K562 (cell line): ENCODE results near the gene PGPEP1. TPM values are rescaled to one million over a fixed set of nuclear protein-coding genes. Genes with fewer than 3 reads are reported as not detected.

ENCODE experiments used
- CCNT2 ChIP-seq: IDR thresholded peaks from 2 replicates; pipeline ENCODE4 v1.6.1; 2011; ENCODE audit warnings: borderline replicate concordance, low read depth, mild to moderate bottlenecking, moderate library complexity, mixed read lengths, low read length; ENCODE audit not compliant: insufficient read length; ENCODE audit errors: extremely low read depth
- CREB3 ChIP-seq: fragments of 450-650 bp; conservative IDR thresholded peaks from 2 replicates; pipeline ENCODE4 v1.6.1; 2016; ENCODE audit warnings: missing genetic modification characterization, low read depth, mild to moderate bottlenecking, missing compliant biosample characterization, moderate library complexity
- ELK3 ChIP-seq: fragments of 450-650 bp; formaldehyde crosslinking; IDR thresholded peaks from 2 replicates; pipeline ENCODE4 v1.4.0; 2020; ENCODE audit warnings: mild to moderate bottlenecking
- ETS2 ChIP-seq: IDR thresholded peaks from 2 replicates; pipeline ENCODE4 v1.6.1; 2016; ENCODE audit warnings: borderline replicate concordance, missing genetic modification characterization, mild to moderate bottlenecking, moderate library complexity, missing compliant biosample characterization; ENCODE audit not compliant: poor library complexity, severe bottlenecking
- GTF2F1 ChIP-seq: IDR thresholded peaks from 2 replicates; pipeline ENCODE4 v1.6.1; 2011; ENCODE audit warnings: low read depth, low read length, improper control_type of control experiment
- HIVEP1 ChIP-seq: fragments of 250-450 bp; sonication (Bioruptor Pico); IDR thresholded peaks from 2 replicates; pipeline ENCODE4 v1.4.0; 2020; ENCODE audit warnings: mild to moderate bottlenecking
- KLF6 ChIP-seq: fragments of 250-450 bp; sonication (Bioruptor Pico); IDR thresholded peaks from 2 replicates; pipeline ENCODE4 v1.4.0; 2020; ENCODE audit warnings: mild to moderate bottlenecking, moderate library complexity, borderline replicate concordance
- L3MBTL2 ChIP-seq: fragments of 450-650 bp; IDR thresholded peaks from 2 replicates; pipeline ENCODE4 v1.6.1; 2016; ENCODE audit warnings: mild to moderate bottlenecking, moderate library complexity
- NCOA6 ChIP-seq: fragments of 450-650 bp; IDR thresholded peaks from 2 replicates; pipeline ENCODE4 v1.6.1; 2017; ENCODE audit warnings: mild to moderate bottlenecking
- NFIX ChIP-seq: fragments of 250-450 bp; sonication (Bioruptor Pico); IDR thresholded peaks from 2 replicates; pipeline ENCODE4 v1.4.0; 2020; ENCODE audit warnings: low read depth, mild to moderate bottlenecking, moderate library complexity
- POLR2H ChIP-seq: IDR thresholded peaks from 2 replicates; pipeline ENCODE4 v1.6.1; 2016; ENCODE audit warnings: missing genetic modification characterization, low read depth, mild to moderate bottlenecking, control low read depth, missing compliant biosample characterization, moderate library complexity
- RNF2 ChIP-seq: sonication (generic); IDR thresholded peaks from 2 replicates; pipeline ENCODE4 v1.6.1; 2016
- SLC30A9 ChIP-seq: fragments of 250-450 bp; sonication (Bioruptor Pico); IDR thresholded peaks from 2 replicates; pipeline ENCODE4 v1.8.0; 2022; ENCODE audit warnings: mild to moderate bottlenecking, moderate library complexity
- SRSF9 ChIP-seq: fragments of 200-400 bp; formaldehyde crosslinking; IDR thresholded peaks from 2 replicates; pipeline ENCODE4 v1.6.1; 2017; ENCODE audit warnings: low read depth, low read length, borderline replicate concordance
- TAF1 ChIP-seq: IDR thresholded peaks from 2 replicates; pipeline ENCODE4 v1.6.1; 2011; ENCODE audit warnings: mild to moderate bottlenecking, low read length, moderate library complexity; ENCODE audit not compliant: insufficient read depth, control insufficient read depth, severe bottlenecking; ENCODE audit errors: extremely low read depth
- THAP12 ChIP-seq: fragments of 250-450 bp; sonication (Bioruptor Pico); IDR thresholded peaks from 2 replicates; pipeline ENCODE4 v1.9.0; 2021; ENCODE audit warnings: mild to moderate bottlenecking, inconsistent platforms
- YY1 ChIP-seq, 3 experiments: IDR thresholded peaks; 2 replicates each; pipeline ENCODE4 v1.6.1; 2011; ENCODE audit warnings: low read length in 2 of 3, mild to moderate bottlenecking in 2 of 3, moderate library complexity in 2 of 3, borderline replicate concordance in 1 of 3, control low read depth in 1 of 3, low read depth in 1 of 3; ENCODE audit not compliant: insufficient read depth in 3 of 3, insufficient replicate concordance in 2 of 3, control insufficient read depth in 1 of 3, insufficient read length in 1 of 3; ENCODE audit errors: extremely low read depth in 1 of 3
- ZNF134 ChIP-seq: fragments of 250-450 bp; sonication (Bioruptor Pico); conservative IDR thresholded peaks from 2 replicates; pipeline ENCODE4 v1.4.0; 2020
- ZNF449 ChIP-seq: fragments of 250-450 bp; sonication (Bioruptor Pico); IDR thresholded peaks from 2 replicates; pipeline ENCODE4 v1.8.0; 2022; ENCODE audit warnings: moderate library complexity, mild to moderate bottlenecking, inconsistent platforms
- ZNF583 ChIP-seq: fragments of 250-450 bp; sonication (Bioruptor Pico); IDR thresholded peaks from 2 replicates; pipeline ENCODE4 v1.4.0; 2020
- ZNF696 ChIP-seq: fragments of 250-450 bp; sonication (Bioruptor Pico); conservative IDR thresholded peaks from 2 replicates; pipeline ENCODE4 v1.4.0; 2020; ENCODE audit warnings: mild to moderate bottlenecking, moderate library complexity
- ZNF830 ChIP-seq: fragments of 250-450 bp; sonication (Bioruptor Pico); IDR thresholded peaks from 2 replicates; pipeline ENCODE4 v1.5.0; 2021; ENCODE audit warnings: mild to moderate bottlenecking
- polyA plus RNA-seq, 8 experiments: library from polyadenylated mRNA; depleted of rRNA in 4 of 8; stranded (reverse) in 5 of 8; unstranded in 3 of 8; fragments of >200 nt; fragmentation: Nextera tagmentation in 2 of 8; fragmentation: Illumina TruSeq in 1 of 8; extraction: Ambion mirVana in 2 of 8; extraction: Trizol in 1 of 8; gene quantifications; 2 replicates each; pipeline versions ENCODE4 v1.2.1 to v1.2.3, GENCODE V29; 2011 to 2014; ENCODE audit warnings: inconsistent platforms in 1 of 8, missing spikeins in 1 of 8
- total RNA-seq, 7 experiments: library from RNA; depleted of rRNA in 6 of 7; stranded (reverse); fragments of >200 nt in 6 of 7; fragmentation: Illumina TruSeq in 2 of 7; extraction: Trizol in 2 of 7; gene quantifications; 2 replicates each; pipeline versions ENCODE4 v1.2.1 to v1.2.3, GENCODE V29; 2011 to 2021; ENCODE audit warnings: low replicate concordance in 1 of 7

The PGPEP1 gene
- total and polyA plus RNA-seq, 9 of the 15 experiments (the other 6 are each of a cell fraction or from before 2014, with no cell fraction given): 10.0 to 69.6 (median 33.5) TPM

GRCh38 chr19:18414504-18415177, 74.2 kb downstream of the PGPEP1 start (continued):
- TF ChIP-seq ETS2 (tag): no peak
- no peak for TF ChIP-seq NCOA6
- no peak for TF ChIP-seq GTF2F1
- TF ChIP-seq TAF1: peak; percentile 43
- no peak for TF ChIP-seq POLR2H (tag)
- peak; percentile 64; the same call in 1 of the 2 replicates for TF ChIP-seq THAP12
- TF ChIP-seq ZNF134: no peak
- TF ChIP-seq RNF2: 0 out of 2 replicates have a peak, but pooled peaks have one; percentile 65
- TF ChIP-seq NFIX (CRISPR knock-in tag): no peak
- no peak; the same call in 1 of the 2 replicates for TF ChIP-seq CREB3
- TF ChIP-seq ZNF696: no peak
- TF ChIP-seq ZNF449 (CRISPR knock-in tag): no peak
- TF ChIP-seq L3MBTL2: peak; percentile 40
- TF ChIP-seq ZNF830 (CRISPR knock-in tag): no peak
- TF ChIP-seq ZNF583 (CRISPR knock-in tag): peak; percentile 50; the same call in 1 of the 2 replicates
- peak in 1 of 3 experiments; percentile 55 for TF ChIP-seq YY1 (IDR thresholded peaks at IDR 0.05; ENCODE audit: borderline replicate concordance in 1 of 3, control insufficient read depth in 1 of 3, extremely low read depth in 1 of 3, insufficient read depth in 3 of 3, insufficient read length in 1 of 3, insufficient replicate concordance in 2 of 3, low read depth in 1 of 3, low read length in 2 of 3)
- no peak for TF ChIP-seq CCNT2
- no peak for TF ChIP-seq ELK3
- no peak for TF ChIP-seq SLC30A9 (CRISPR knock-in tag)
- no peak for TF ChIP-seq HIVEP1 (CRISPR knock-in tag)
- no peak for TF ChIP-seq KLF6
- TF ChIP-seq SRSF9: no peak
